HepG2 (cell line): ENCODE results near the gene ARGLU1. TPM values are rescaled to one million over a fixed set of nuclear protein-coding genes. Genes with fewer than 3 reads are reported as not detected.

Experiments
- ATAC-seq: fragments of 200-7000 bp; cut with Tn5 transposase; 3 replicates; pipeline ENCODE4 v1.9.1; 2020; ENCODE audit warnings: mild to moderate bottlenecking, moderate library complexity
- BruUV-seq: library from RNA; stranded (reverse); fragments of 400-500 nt; replicated peaks from 2 replicates; lab custom pipeline; 2021; lab: Mats Ljungman, UMichigan
- CTCF ChIA-PET: fragments of 300-600 bp; formaldehyde crosslinking; extraction: SDS; loops from one replicate; lab custom pipeline; 2021; ENCODE audit warnings: low total read pairs, inconsistent platforms, low intra/inter-chr PET ratio; lab: Yijun Ruan, JAX
- POLR2A ChIA-PET: fragments of 350-600 bp; sonication (Branson Sonifier 250); formaldehyde crosslinking; loops from one replicate; lab custom pipeline; 2020; ENCODE audit warnings: antibody characterized with exemption, inconsistent platforms; lab: Yijun Ruan, JAX
- DNase-seq: peaks from one replicate; pipeline ENCODE4 v3.0.0-alpha.2; 2015; ENCODE audit warnings: low spot score
- FAIRE-seq: peaks from 3 replicates; lab custom pipeline; 2011; peaks lifted over from hg19 to GRCh38; lab: Jason Lieb, UNC
- H2AFZ ChIP-seq: one replicate; pipeline ENCODE4 v1.6.1; 2011; ENCODE audit warnings: low read length, inconsistent platforms
- H3K27ac ChIP-seq: fragments of 300-600 bp; 3 replicates; pipeline ENCODE4 v1.8.0; 2011; ENCODE audit warnings: mixed run types, mild to moderate bottlenecking, mixed read lengths, low read length, inconsistent platforms; ENCODE audit not compliant: insufficient read depth; ENCODE audit errors: extremely low read length
- H3K27me3 ChIP-seq, 2 experiments: fragments of 200-600 bp in 1 of 2; 2 replicates in 1 of 2; 3 replicates in 1 of 2; pipeline versions ENCODE4 v1.6.0 to v1.8.0; 2011; ENCODE audit warnings: low read length in 2 of 2, mild to moderate bottlenecking in 2 of 2, moderate library complexity in 2 of 2, inconsistent platforms in 1 of 2; ENCODE audit not compliant: insufficient read depth in 2 of 2, control insufficient read depth in 1 of 2
- H3K36me3 ChIP-seq, 2 experiments: fragments of 200-600 bp in 1 of 2; replicated peaks in 1 of 2; 2 replicates in 1 of 2; 3 replicates in 1 of 2; pipeline versions ENCODE4 v1.5.1 to v1.8.0; 2011; ENCODE audit warnings: low read length in 2 of 2, inconsistent platforms in 1 of 2; ENCODE audit not compliant: insufficient read depth in 2 of 2, control insufficient read depth in 1 of 2
- H3K4me1 ChIP-seq: 2 replicates; pipeline ENCODE4 v1.5.1; 2012; ENCODE audit warnings: low read length, inconsistent platforms; ENCODE audit not compliant: insufficient read depth
- H3K4me2 ChIP-seq: 2 replicates; pipeline ENCODE4 v1.6.0; 2011; ENCODE audit warnings: low read depth, low read length, inconsistent platforms
- H3K4me3 ChIP-seq, 3 experiments: fragments of 200-600 bp in 1 of 3; sonication (generic), shearing (Covaris generic) in 1 of 3; replicated peaks in 1 of 3; 2 replicates each; pipeline ENCODE4 v1.5.1; 2011 to 2016; ENCODE audit warnings: low read length in 3 of 3, inconsistent platforms in 2 of 3, low read depth in 2 of 3, mild to moderate bottlenecking in 2 of 3, control low read depth in 1 of 3, mixed read lengths in 1 of 3; ENCODE audit not compliant: insufficient read depth in 1 of 3
- H3K79me2 ChIP-seq: one replicate; pipeline ENCODE4 v1.6.1; 2011; ENCODE audit warnings: low read length, inconsistent platforms; ENCODE audit not compliant: insufficient read depth
- H3K9ac ChIP-seq: 2 replicates; pipeline ENCODE4 v1.6.0; 2011; ENCODE audit warnings: mild to moderate bottlenecking, low read depth, low read length, inconsistent platforms; ENCODE audit not compliant: insufficient read depth
- H3K9me3 ChIP-seq: 2 replicates; pipeline ENCODE4 v1.5.1; 2012; ENCODE audit warnings: mild to moderate bottlenecking, low read length
- H4K20me1 ChIP-seq: 2 replicates; pipeline ENCODE4 v1.6.0; 2011; ENCODE audit warnings: inconsistent platforms, mild to moderate bottlenecking, low read length, moderate library complexity; ENCODE audit not compliant: insufficient read depth
- FOXK1 ChIP-seq: sonication (generic); formaldehyde crosslinking; IDR thresholded peaks from 2 replicates; pipeline ENCODE4 v1.4.0; 2020; ENCODE audit warnings: low read depth, missing genetic modification reagents, borderline replicate concordance
- HMGA1 ChIP-seq: sonication (generic); formaldehyde crosslinking; conservative IDR thresholded peaks from 2 replicates; pipeline ENCODE4 v1.4.0; 2020; ENCODE audit warnings: missing genetic modification reagents
- SKI ChIP-seq: fragments of 450-650 bp; IDR thresholded peaks from one replicate; pipeline ENCODE4 v1.6.1; 2018; ENCODE audit warnings: mild to moderate bottlenecking; ENCODE audit not compliant: partially characterized antibody
- SSRP1 ChIP-seq: IDR thresholded peaks from 2 replicates; pipeline ENCODE4 v1.6.1; 2016; ENCODE audit warnings: control low read depth
- ZNF253 ChIP-seq: sonication (generic); formaldehyde crosslinking; IDR thresholded peaks from 2 replicates; pipeline ENCODE4 v1.8.0; 2022; ENCODE audit warnings: mild to moderate bottlenecking, missing genetic modification reagents, borderline replicate concordance
- ZNF577 ChIP-seq: sonication (generic); formaldehyde crosslinking; IDR thresholded peaks from 2 replicates; pipeline ENCODE4 v1.4.0; 2020; ENCODE audit warnings: mild to moderate bottlenecking, low read depth, missing genetic modification reagents, borderline replicate concordance
- ZNF672 ChIP-seq: sonication (generic); formaldehyde crosslinking; IDR thresholded peaks from 2 replicates; pipeline ENCODE4 v1.8.1; 2022; ENCODE audit warnings: missing genetic modification reagents
- ZNF678 ChIP-seq: sonication (generic); formaldehyde crosslinking; IDR thresholded peaks from 2 replicates; pipeline ENCODE4 v1.4.0; 2020; ENCODE audit warnings: mild to moderate bottlenecking, missing genetic modification reagents
- WGBS: methylation state at CpG from one replicate; pipeline ENCODE4 v1.1.6; 2017; ENCODE audit warnings: low lambda C conversion rate; 5-methylcytosine and 5-hydroxymethylcytosine counted together
- in situ Hi-C: cut with HindIII; loops from 2 replicates; pipeline ENCODE4 v1.10.0; 2017; ENCODE audit warnings: low pct_unique_long_range_greater_than_20kb; ENCODE audit not compliant: extremely low pct_ligation_motif_present
- intact Hi-C: fragments of 100-400 bp; cut with micrococcal nuclease; formaldehyde crosslinking; loops from one replicate; pipeline ENCODE4 v1.10.0; 2022; ENCODE audit not compliant: unreplicated experiment
- polyA plus RNA-seq, 8 experiments: library from polyadenylated mRNA; depleted of rRNA in 3 of 8; stranded (reverse) in 7 of 8; unstranded in 1 of 8; fragments of >200 nt; fragmentation: Illumina TruSeq in 4 of 8; extraction: Trizol in 4 of 8; gene quantifications; 2 replicates each; pipeline versions ENCODE4 v1.2.1 to v1.2.3, GENCODE V29; 2011 to 2016; ENCODE audit warnings: low read depth in 4 of 8, missing spikeins in 1 of 8, mixed read lengths in 1 of 8; ENCODE audit not compliant: insufficient read depth in 1 of 8
- total RNA-seq, 5 experiments: library from RNA; depleted of rRNA; stranded (reverse); fragments of >200 nt; fragmentation: Illumina TruSeq; extraction: Trizol; gene quantifications; 2 replicates each; pipeline ENCODE4 v1.2.3, GENCODE V29; 2016; ENCODE audit warnings: low read depth in 1 of 5
- TF ChIP-seq, protein P1 (sequence below): sonication (generic); formaldehyde crosslinking; IDR thresholded peaks from 2 replicates; pipeline ENCODE4 v1.5.0; 2020; ENCODE audit warnings: missing genetic modification reagents

ARGLU1 gene
- total and polyA plus RNA-seq, 2 of the 13 experiments (the other 11 are each of a cell fraction or from before 2014, with no cell fraction given), result 47.1 to 70.6 TPM

DNA sequence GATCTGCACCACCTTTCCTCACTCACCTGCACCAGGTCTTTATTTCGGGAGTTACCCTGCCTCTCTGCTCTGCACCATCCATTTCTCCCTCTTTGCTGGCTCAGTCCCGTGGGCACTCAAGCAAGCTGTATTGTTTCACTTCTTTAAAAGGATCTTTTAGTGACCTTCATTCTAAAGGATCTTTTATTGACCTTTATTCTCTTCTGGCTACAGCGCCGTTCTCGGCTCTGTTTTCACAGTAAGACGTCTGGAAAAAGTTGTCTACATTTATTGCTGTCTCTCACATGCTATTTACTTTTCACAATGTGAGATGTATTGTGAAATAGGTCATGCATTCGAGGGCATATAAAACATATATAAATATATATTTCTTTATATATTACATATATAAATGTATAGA is 35.6 kb upstream of the ARGLU1 start (continued):
- TF ChIP-seq, protein P1, sequence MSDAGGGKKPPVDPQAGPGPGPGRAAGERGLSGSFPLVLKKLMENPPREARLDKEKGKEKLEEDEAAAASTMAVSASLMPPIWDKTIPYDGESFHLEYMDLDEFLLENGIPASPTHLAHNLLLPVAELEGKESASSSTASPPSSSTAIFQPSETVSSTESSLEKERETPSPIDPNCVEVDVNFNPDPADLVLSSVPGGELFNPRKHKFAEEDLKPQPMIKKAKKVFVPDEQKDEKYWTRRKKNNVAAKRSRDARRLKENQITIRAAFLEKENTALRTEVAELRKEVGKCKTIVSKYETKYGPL (CRISPR knock-in tag), result no peak
- TF ChIP-seq HMGA1 (CRISPR knock-in tag) (no peak), FOXK1 (CRISPR knock-in tag) (no peak), ZNF672 (CRISPR knock-in tag) (no peak)

DNA sequence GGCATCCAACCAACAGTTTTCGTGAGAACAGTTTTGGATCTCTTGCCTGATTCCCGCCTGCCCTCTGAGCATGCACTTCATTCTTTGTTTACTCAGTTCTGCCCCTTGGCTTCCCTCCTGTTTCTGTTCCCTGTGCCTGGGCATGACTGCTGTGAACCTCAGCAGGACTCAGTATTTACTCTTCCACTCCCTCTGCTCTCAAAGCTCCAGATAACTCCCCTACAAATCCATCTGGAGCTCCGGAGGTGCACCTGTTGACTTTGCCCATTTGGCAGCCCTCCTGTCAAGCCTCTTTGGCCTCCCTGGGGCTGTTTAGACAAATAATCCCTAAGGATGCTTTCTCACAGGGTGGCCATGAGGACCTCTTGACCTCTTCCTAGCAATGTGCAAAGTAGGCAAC is 34.2 kb upstream of the ARGLU1 start:
- Histone ChIP-seq H3K36me3 (no peaks in the 10 kb centered on the region), H2AFZ (no peak overlapping the region), H4K20me1 (no peaks in the 10 kb centered on the region)
- CTCF ChIA-PET, result no interaction called here
- no peak for DNase-seq
- no peak for TF ChIP-seq SSRP1 (CRISPR knock-in tag)
- no peak for TF ChIP-seq SKI
- TF ChIP-seq ZNF678 (CRISPR knock-in tag), result no peak
- TF ChIP-seq ZNF577 (CRISPR knock-in tag), result no peak
- no peak for TF ChIP-seq ZNF253
- TF ChIP-seq, all 625 proteins: peak for 0
- POLR2A ChIA-PET, result no interaction called here
- BruUV-seq, result no TSS peak
- Histone ChIP-seq H3K4me1 (peaks cover 7% of the 10 kb centered on the region; the same call in 1 of the 2 replicates), H3K27ac (no peak overlapping the region), H3K9ac (no peak overlapping the region), H3K4me3 (no peak overlapping the region), H3K79me2 (no peaks in the 10 kb centered on the region), H3K4me2 (no peak overlapping the region), H3K27me3 (no peaks in the 10 kb centered on the region), H3K9me3 (no peaks in the 10 kb centered on the region)
- FAIRE-seq, result no peak
- ATAC-seq, result peak; percentile 33; the same call in 1 of the 3 replicates
- intact Hi-C loops (no loop called here), in situ Hi-C loops (no loop called here)
- WGBS, result 3% methylated on average over 3 of the region's 3 CpGs
